LHCN-M2 (cell line): ENCODE results near the gene NOL4. TPM values are rescaled to one million over a fixed set of nuclear protein-coding genes. Genes with fewer than 3 reads are reported as not detected.

Source experiments
- DNase-seq: peaks from one replicate; pipeline ENCODE4 v3.0.0-alpha.2; 2012; ENCODE audit warnings: low read depth
- total RNA-seq: library from RNA; depleted of rRNA; stranded (reverse); fragments of >200 nt; gene quantifications from 2 replicates; pipeline ENCODE4 v1.2.3, GENCODE V29; 2014

The NOL4 gene
- total RNA-seq, 1 experiment from 2014 or later: not detected

DNA sequence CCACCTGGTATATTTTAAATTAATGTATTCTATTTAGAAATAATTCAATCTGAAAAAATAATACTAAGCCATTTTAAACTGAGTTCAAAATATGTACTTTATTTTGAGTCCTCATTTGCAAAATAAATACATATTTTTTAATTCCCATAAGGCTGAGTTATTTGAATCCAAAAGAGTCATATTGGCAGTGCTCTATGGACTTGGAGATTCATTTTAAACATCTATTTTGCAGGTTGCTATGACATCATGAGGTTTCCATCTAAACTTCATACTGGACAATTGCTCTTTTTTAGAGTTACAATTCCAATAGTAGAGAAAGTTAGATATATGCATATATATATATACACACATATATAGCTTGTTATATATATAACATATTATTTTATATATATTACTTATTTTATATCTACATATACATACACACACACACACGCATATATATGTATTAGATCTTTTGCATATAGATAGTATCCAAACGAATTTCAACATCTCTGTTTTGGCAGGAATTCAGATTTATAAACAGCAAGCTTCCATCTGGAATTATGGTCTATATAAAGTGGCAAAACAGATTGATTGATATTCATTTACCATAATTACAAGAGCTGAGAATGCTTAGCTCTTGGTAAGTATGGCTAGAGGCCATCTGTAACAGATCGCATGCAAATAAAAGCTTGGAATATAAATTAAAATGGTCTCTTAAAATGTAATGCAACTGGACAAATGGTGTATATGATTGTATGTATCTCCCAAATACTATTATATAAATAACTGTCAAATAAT lies 34.9 kb downstream of the NOL4 start:
- DNase-seq: no peak
